LoVo (cell line): Measurements from ENCODE around the gene BTBD8.

ENCODE experiments used
- DNase-seq: peaks from one replicate; pipeline ENCODE4 v3.0.0-alpha.2; 2016; ENCODE audit warnings: low spot score

BTBD8 gene

GRCh38 chr1:92192246-92192645, 112.1 kb downstream of the BTBD8 start:
- no peak for DNase-seq

- no peak for DNase-seq
Measured at GRCh38 chr1:92194511-92194910, 114.4 kb downstream of the BTBD8 start.

DNA sequence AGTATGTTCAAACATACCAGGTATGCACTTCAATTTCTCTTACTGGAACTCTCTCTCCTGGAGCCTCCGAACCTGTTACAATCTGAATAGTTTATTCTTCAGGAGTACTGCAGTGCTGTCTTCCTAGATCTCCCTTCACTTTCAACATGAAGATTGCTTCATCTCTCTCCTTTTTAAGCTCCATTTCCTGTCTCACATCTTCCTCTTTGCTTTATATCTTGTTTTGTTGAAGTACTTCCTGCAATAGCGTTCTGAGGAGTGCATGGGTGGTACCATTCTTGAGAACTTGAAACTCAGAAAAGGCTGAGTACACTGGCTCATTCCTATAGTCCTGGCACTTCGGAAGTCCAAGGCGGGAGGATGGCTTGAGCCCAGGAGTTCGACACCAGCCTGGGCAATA, 121.8 kb downstream of the BTBD8 start:
- DNase-seq: no peak

- DNase-seq: no peak
Measured at GRCh38 chr1:92203105-92203504, 123.0 kb downstream of the BTBD8 start.

DNA sequence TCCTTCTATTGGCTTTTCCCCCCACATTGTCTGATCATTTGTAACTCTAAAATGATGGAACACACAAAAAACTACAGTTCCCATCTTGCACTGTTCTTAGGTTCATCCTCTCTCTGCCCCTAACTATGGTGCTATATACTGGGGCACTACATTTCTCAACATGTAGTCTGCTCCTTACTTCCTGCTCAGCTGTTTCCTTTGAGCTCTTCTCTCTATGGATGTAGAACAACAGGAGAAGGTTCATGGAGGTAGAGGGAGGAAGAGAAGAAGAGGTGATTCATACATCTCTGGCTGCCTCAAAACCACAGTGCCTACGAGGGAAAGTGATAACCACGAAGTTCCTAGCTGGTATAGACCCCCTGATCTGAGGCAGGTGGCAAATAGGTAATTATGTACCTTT, 130.6 kb downstream of the BTBD8 start:
- DNase-seq: no peak

GRCh38 chr1:92211166-92211565, 131.0 kb downstream of the BTBD8 start:
- no peak for DNase-seq

- DNase-seq: no peak
Measured at GRCh38 chr1:92217721-92218120, 137.6 kb downstream of the BTBD8 start, which contains the start of gene C1orf146. TSS of gene C1orf146 (plus strand) at chr1:92217915. CDS start at chr1:92231421, 13,506 bp downstream.

GRCh38 chr1:92218559-92218958, 138.4 kb downstream of the BTBD8 start:
- no peak for DNase-seq

- DNase-seq: no peak
Measured at GRCh38 chr1:92219028-92219427, 138.9 kb downstream of the BTBD8 start.

DNA sequence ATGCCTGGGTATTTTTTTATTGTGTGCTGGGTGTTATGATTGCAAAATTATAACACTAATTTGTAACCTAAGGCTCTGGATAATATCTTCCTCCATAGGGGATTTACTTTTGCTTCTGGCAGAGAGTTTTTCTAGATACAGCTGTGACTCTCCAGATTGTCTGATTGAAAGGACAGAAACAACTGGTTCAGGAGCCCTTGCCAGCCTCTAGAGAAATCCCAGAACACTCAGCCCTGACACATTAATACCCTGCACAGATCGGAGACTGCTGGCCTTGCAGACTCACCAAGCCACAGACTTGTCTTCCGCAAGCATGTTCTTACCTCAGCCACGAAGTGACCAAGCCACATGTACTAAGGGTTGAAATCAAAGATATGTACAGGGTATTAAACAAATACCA, 148.3 kb downstream of the BTBD8 start:
- DNase-seq: no peak

DNA sequence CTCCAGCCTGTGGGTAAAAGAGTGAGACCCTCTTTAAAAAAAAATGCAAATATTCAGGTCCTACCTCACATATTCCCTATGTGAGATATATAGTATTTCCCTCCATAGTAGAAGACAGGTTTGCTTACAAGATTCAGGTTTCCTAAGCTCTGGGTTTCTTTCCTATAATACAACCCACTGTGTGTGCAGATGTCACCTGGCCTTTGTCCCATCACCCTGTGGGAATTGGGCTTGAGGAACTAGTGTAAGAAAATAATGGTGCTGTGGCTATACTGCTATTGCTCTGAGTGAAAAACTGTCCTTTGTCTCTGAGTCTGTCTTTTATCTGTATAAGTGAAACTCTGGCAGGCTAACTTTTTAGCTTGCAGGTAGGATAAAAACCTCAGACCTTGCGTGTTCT, 150.6 kb downstream of the BTBD8 start:
- DNase-seq: no peak
